NCI-H1436 (cell line): ENCODE data around the gene TCF23.

Source experiments
- DNase-seq: peaks from one replicate; lab custom pipeline; 2025; lab: John Stamatoyannopoulos, UW

Gene TCF23

DNA sequence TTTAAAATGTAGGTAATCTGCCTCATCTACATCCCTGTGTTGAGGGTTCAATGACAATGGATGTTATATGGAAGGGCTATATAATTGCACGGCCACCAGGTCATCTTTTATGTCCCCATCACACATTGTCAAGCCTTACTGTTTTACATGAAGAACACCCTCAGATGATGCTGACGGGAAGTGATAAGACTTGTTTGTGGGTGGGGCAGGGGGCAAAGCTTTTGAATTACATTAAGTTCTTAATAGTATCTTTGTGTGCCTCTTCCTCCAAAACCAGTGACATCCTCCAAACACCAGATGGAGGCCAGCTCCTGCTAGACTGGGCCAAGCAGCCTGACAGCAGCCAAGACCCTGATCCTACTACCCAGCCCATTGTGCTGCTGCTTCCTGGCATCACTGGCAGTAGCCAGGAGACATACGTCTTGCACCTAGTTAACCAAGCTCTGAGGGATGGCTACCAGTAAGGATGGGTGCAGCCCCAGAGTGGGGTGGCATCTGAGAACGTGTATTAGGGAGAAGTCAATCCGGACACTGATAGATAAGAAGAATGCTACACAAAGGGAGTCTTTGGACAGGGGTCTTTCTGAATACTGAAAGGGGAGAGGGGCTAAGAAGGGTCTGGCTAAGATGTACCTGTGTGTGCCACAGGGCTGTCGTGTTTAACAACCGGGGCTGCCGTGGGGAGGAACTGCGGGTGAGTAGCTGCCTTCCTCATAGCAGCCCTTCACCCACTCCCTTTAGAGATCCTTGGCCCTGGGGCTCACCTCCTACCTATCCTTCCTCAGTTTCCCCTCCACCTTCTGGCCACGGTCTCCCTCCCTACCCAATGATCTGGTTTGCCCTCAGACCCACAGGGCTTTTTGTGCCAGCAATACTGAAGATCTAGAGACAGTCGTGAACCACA lies 19.9 kb upstream of the TCF23 start:
- no peak for DNase-seq

DNA sequence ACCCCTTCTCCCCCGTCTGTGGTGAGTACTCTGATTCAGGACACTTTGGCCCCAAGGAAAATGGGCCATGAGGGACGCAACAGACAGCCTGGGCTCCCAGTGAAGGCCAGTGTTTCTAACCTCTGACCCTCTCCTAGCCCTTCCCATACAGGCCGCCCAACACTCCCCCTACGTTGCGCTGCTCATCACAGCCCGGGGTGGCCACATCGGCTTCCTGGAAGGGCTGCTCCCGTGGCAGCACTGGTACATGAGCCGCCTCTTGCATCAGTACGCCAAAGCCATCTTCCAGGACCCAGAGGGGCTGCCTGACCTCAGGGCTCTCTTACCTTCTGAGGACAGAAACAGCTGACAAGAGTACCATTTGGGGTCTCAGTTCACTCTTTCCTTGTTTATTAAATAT lies 18.4 kb upstream of the TCF23 start:
- DNase-seq, result no peak

DNA sequence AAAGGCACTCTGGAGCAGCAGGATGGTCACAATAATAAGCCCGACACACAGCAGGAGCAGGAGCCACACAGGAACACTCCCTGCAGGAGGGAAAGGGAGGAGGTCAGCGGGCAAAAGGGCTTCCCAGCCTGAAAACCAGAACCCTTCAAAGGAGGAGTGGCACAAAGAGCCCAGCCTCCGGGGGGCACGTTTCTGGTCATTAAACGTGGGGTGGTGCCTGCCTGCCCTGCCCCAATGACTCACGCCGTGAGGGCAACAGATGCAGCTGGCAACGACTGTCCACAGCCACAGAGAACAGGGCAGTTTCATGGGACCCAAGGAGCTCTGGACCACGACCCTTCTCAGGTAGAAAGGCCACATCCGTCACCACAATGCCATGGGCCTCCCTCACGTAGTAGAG lies 17.4 kb upstream of the TCF23 start:
- DNase-seq, result no peak

DNA sequence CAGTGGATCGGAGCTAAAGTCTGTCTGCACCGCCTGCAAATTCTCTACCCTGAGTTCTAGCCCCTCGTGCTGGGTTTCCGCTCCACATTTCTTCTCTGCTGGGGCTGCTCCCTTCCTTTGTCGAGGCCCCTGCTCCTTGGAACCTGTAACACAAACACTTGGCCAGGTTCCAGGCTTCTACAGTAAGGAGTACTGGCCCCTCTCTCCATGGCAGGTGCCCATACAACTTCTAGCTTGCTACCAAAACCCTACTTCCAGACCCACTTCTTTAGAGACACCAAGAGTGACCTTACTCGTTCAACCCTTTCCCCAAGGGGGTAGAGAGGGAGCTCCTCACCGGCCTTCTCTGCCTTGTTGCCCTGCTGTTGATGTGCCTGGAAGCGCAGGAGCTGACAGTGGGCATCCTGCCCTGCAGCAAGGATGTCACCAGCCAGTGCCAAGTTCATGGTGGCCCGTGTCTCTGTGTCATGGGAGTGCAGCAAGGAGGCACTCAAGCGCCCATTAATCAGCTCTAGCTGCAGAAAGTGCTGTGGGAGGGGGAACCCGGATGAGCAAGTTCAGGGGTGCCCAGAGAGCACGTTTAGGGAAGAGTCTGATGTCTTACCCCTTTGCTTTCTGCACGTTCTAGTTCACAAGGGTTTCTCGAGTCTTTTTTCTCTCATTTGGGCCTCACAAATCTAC lies 15.5 kb upstream of the TCF23 start:
- no peak for DNase-seq

DNA sequence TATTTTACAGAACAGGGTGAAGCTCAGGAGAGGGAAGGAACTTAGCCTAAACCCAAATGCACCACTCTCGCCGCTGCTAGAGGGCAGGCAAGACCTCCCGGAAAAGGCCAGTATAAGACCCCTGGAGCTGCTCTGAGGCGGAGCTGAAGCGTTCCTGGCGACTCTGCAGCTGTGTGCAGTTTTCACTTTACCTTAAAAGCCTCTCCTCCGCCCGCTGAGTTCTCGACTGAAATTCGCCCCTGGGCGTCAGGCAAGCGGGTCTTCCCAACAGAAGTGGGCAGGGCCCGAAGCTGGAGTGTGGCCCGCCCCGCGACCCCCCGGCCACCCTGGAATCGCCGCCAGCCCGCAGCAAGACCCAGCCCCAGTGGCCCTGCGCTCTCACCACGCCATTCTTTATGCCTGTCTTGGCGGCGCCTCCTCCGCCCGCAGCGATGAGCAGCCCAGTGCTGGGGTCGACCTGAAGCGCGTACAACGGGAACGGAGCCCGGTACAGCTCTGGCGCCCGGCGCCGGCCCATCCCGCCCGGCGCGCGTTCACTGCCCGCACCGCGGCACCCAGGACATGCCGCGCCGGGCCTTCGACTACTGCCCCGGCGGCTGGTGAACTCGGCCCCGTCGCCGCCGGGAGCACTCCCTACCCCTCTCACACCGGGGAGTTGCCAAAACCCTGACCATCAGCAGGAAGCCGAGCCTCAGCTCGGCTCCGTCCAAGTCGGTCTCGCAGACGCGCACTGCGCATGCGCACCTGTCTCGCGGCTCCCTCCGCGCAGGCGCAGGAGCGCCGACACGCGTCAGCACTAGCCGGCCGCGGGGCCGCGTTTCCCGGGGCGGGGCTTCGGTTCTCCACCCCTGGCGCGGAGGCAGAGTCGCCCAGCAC lies 14.7 kb upstream of the TCF23 start, which contains the start of gene PREB:
TSS of gene PREB (minus strand) at position 732 of the 876 bp plus-strand sequence. CDS start at position 517, 215 bp downstream.
- peak; percentile 95 for DNase-seq

DNA sequence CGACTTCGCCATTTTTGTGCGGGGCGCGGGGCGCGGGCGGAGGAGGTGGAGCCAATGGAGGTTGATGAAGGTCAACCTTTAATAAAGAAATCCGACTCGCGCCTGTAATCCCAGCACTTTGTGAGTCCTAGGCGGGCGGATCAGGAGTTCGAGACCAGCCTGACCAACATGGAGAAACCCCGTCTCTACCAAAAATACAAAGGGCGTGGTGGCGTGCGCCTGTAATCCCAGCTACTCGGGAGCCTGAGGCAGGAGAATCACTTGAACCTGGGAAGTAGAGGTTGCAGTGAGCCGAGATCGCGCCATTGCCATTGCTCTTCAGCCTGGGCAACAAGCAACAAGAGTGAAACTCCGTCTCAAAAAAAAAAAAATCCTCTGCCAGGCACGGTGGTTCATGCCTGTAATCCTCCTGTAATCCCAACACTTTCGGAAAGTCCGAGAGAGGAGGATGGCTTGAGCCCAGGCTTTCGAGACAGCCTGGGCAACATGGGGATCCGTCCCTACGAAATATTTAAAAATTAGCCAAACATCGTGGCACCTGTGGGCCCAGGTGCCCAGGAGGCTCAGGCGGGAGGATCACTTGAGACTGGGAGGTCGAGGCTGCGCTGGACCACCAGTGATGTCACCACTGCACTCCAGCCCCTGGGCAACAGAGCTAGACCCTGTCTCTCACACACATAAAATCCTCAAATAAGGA lies 13.9 kb upstream of the TCF23 start:
- DNase-seq, result no peak

DNA sequence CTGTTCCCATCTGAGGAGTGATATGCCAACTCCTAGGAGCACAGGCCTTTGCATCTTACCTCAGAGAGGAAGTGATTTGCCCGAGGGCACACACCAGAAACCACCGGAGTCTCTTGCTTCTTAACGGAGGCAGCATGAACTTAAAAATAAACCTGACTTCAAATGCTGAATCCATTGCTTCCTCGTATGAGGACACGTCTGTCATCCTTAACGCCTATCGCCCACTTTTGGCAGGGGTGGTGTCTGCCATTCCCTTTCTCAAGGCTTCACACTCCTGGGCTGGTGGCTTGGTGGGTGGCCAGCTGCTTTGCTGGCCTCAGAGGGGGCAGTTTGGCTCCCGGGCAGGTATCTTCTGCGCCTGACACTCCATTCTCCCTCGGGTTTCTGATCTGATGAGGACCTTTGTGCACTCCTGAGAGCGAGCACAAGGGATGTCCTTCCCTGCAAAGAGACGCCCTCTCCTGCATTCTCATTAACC lies 13.3 kb upstream of the TCF23 start:
- DNase-seq, result no peak

DNA sequence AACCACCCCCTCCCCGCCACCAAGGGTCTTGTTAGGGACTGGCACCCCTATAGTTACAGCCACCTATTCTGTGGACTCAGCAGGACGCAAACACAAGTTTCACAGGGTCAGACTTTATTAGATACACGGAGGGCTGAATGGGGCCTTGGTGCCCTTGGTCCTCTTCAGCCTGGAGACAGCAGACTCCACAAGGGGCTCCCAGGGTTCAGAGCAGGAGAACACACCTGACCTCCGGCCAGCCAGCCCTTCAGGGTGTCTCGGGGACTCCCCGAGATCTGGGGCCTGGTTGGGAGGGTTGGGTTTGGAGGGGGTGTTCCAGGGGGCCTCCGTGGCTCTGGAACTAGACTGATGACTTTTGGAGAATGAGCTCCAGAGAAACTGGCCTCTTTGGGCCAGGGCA lies 12.1 kb upstream of the TCF23 start:
- DNase-seq, result no peak

DNA sequence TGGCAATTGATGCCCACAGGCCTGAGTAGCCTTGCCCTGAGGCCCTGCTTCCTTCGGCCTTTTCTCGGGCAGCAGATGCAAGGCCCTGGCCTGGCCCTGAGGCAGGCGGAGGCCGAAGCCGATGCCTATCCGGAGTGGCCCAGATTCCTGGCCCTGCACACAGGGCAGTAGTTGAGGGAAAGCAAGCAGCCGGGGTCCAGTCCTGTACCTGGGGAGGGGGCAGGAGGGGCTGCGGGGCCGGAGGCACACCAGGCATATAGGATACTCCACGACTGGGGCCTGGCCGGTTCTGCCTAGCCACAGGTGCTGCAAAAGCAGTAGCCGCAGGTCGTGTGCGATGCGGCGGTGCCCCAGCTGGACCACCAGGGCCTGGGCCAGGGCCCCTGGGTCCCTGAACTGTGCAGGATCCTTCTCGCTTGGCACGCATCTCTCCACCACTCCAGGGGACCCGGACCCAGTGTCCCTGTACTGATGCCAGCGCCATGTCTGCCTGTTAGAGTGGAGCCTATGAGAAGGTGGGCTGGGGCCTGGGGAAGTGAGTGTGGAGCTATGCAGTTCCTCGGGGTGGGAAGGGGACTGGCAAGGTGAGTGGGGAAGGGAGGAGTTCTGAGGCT lies 11.4 kb upstream of the TCF23 start:
- no peak for DNase-seq

DNA sequence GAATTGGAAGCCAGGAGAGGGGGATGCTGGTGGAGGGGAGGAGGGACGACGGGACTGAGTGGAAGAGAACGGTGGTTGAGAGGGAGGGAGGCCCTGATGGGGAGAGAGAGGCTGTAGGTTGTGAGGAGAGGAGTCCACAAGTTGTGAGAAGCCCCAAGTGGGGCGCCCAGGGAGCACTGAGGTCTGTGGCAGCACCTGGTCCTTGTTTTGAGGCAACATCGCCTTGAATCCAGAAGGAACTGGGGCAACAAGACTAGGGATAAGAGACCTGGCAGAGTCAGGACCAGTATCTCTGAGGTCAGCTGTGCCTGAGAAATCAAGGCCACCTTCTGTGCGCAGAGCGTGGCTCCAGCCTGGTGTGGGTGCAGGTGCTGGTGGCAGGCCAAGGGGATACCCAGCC lies 10.7 kb upstream of the TCF23 start:
- DNase-seq, result no peak

DNA sequence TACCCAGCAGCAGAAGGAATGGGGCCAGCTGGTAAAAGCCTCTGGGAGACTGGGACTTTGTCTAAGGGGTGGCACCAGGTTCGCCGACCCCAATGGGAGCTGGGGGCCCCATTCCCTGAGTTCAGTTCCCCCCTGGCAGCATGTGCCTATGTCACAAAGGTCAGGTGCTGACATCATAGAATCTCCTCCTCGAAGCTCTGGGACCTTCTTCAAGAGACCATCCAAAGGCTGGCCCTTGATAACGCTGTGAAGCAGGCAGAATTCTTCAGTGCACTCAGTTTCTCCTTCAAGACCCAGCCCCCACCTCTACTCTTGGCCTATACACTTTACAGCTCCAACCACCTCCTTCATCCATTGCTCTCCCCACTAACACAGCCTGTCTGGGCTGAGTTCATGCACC lies 9.5 kb upstream of the TCF23 start, which contains the start of gene PRR30:
TSS of gene PRR30 (minus strand) at position 101 of the 400 bp plus-strand sequence. CDS start 1,081 bp downstream, outside the sequence.
- no peak for DNase-seq

DNA sequence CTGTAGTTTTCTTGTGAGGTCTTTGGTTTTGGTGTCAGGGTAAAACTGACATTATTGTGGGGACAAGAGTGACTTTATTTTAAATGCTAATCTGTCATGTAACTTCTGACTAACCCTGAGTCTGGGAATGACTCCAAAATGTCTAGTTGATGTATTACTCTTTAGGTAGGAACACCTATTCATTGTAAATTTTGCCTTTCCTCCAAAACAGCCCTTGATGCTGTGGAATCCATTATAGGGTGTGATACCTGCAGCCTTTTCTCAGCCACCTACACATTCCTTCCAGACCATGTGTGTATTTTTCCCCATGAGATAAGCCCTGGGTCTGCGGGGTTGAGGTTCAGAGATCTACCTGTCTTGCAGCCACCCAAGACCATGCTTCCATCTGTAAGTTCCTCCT lies 5.5 kb upstream of the TCF23 start:
- DNase-seq, result no peak

DNA sequence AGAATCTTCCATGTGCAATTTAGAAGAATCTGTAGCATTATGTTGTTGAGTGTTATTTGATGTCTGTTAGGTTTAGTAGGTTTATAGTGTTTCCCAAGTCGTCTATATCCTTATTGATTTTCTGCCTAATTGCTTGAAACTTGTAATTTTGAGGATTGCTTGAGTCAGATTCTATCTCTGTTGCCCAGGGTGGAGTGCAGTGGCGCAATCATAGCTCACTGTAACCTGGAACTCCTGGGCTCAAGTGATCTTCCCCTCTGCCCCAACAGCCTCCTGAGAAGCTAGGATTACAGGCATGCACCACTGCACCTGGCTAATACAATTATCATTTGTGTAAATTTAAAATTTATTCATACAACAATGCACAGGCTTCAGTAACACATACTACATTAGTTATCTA lies 3.1 kb upstream of the TCF23 start:
- DNase-seq, result no peak

DNA sequence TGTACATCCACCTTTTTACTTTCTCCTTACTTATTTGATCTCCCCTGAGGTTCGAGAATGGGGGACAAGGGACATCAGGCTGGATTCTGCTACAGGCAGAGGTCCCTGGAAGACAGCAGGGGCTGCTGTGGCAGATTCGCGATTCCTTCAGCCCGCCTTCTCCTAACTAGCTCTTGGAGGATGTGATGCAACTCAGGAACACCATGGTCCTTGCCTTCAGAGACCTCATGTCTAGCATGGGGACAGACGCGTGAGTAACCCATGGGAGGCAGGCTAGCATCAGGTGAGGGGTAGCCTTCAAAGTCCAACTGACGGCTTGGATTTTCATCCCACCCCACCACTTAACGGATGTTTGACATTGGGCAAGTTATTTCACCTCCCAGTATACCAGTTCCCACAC lies 869 bp upstream of the TCF23 start:
- DNase-seq, result no peak

DNA sequence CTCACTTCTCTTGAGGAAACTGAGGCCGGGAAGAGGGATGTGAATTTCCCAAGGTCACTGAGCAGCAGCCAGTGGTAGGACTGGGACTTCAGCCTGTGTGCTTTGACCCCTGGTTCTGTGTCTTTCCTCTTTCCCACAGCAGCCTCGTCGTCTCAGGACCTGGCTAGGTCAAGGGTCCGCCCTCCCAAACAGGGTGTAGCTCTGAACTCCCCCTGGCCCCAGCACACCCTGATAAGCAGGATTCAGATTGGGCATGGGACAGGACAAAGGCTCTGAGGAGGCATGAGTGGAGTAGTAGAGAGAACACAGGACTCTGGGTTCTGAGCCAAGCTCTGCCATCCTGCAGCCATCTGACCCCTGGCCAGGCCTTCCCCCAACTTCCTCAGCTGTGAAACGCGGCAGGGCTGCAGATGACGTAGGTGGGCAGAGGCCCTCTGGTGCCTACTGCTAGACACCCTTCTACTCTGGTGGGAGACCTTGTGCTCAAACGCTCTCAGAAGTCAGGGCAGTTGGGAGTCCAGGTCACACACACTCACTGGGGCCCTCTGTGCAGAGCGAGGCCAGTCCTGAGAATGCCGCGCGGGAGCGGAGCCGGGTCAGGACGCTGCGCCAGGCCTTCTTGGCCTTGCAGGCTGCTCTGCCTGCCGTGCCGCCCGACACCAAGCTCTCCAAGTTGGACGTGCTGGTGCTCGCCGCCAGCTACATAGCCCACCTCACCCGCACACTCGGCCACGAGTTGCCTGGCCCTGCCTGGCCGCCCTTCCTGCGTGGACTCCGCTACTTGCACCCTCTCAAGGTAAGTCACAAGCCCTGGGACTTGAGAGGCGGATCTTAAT lies 984 bp downstream of the TCF23 start:
- no peak for DNase-seq

DNA sequence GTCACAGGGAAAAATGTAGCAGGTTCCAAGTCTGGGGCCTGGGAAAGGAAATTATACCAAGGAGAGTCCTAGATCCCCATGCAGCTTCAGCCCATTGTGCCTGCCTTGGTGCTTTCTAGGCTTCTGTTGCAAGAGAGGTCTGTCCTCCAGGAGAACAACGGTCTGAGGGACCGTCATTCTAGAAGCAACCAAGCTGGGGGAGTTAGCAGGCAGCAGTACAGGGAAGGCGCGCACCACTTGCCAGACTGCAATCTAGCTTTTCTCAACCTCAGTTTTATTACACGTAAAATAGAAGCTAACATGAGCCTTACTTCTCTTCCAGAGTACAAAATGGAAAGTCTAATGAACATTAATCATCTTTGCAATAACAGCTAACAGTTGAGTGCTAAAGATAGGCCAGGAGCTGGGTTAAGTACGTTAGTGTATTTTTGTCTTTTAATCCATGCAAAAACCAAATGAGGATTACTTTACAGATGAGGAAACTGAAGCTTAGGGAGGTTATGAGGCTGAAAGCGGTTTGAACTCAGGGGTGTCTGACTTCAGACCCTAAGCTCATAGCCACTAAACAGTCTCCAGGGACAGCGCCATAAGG lies 1.9 kb downstream of the TCF23 start:
- no peak for DNase-seq

DNA sequence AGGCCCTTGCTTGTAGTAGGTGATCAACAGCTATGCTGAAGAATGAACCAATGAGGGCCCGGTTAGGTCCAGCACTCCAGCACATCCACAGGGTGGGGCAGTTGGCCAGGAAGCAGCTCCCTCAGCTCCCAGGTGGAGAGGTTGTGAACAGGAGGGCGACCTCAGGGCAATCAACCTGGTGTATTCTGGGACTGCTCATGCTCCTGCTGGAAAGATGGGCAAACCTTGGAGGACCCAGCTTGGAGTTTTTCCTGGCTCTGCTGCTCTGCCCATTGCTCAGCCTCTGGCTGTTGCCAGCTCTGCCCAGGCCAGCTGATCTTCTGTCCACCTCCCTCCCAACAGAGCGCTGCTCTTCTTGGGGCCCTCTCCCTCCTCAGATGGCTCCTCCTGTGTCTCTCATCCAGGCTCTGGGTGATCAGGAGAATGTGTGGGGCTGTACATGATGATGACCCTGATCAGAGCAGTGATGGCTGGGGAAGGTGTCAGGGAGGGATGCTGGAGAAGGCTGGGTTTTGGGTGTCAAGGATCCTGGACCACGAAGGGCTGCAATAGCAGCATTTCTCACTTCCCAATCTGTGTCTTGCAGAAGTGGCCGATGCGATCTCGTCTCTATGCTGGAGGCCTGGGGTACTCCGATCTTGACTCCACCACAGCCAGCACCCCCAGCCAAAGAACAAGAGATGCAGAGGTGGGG lies 3.4 kb downstream of the TCF23 start:
- no peak for DNase-seq

DNA sequence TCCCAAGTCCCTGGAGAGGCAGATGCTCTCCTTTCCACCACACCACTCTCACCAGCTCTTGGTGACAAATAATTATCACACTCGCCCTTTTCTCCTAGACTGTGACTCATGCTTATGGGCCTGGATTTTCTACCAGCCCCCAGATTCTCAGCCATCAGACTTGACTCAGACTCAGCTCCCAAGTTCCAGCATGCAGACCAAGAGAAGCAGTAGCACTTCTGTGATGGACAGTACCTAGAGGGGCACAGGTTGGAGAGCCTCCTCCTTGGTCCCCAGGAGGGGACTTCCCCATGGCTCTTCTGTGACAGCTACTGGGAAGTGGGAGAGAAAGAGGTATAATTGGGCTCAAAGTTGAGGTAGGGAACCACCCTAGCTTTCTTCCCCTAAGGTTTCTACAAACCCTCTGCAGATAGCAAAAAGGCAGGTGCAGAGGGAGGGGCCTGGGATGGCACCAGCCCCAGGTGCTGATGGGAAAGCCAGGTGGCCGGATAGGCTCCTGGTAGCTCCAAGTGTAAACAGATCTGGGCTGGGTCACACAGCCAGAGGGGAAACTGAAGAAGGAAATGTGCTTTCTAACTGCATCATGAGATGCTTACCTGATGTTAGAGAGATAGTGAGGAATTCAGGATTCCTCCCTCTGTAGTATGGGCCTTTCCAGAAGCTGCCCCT lies 4.1 kb downstream of the TCF23 start:
- peak; percentile 12 for DNase-seq

DNA sequence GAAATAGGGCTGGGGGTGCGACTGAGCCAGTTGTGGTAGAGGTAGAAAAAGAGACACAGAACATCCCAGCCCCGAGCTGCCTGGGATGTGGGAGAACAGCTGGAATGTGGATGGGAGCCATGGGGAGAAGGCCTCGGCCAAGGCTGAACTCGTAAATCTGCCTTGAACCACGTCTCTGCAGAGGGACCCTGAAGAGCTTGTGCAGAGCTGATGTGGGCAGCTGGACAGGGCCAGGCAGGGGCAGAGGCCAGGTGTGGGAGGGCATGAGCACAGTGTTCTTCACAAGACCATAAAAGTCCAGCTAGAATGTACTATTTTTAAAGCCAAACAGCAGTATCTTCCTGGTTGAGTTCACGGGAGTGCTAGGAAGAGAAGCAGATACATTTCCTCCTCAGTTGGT lies 5.7 kb downstream of the TCF23 start:
- no peak for DNase-seq
